Stimulated activated CD4-positive, alpha-beta T cell treated with anti-CD3 and anti-CD28 coated beads, Interleukin-1b, Interleukin-23, amount 100 ng/mL, for 48 hours (primary cell): ENCODE measurements around the gene HHIPL1.

Source experiments
- DNase-seq: peaks from one replicate; pipeline ENCODE4 v3.0.0-alpha.2; 2020

Gene HHIPL1

DNA sequence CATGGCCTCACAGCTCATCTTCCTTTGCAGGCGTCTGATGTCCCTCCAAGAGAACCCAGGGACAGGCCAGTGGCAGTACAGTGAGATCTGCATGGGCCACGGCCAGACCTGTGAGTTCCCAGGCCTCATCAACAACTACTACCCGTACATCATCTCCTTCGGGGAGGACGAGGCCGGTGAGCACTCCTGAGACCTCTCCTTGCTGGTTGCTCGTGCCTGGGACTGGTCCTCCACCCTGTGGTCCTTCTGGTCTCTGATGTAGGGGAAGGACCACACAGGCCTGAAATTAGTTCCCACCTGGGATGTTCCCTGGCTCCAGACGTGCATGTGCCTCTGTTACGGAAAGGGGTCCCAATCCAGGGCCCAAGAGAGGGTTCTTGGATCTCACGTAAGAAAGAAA lies 17.9 kb downstream of the HHIPL1 start:
- DNase-seq: no peak

DNA sequence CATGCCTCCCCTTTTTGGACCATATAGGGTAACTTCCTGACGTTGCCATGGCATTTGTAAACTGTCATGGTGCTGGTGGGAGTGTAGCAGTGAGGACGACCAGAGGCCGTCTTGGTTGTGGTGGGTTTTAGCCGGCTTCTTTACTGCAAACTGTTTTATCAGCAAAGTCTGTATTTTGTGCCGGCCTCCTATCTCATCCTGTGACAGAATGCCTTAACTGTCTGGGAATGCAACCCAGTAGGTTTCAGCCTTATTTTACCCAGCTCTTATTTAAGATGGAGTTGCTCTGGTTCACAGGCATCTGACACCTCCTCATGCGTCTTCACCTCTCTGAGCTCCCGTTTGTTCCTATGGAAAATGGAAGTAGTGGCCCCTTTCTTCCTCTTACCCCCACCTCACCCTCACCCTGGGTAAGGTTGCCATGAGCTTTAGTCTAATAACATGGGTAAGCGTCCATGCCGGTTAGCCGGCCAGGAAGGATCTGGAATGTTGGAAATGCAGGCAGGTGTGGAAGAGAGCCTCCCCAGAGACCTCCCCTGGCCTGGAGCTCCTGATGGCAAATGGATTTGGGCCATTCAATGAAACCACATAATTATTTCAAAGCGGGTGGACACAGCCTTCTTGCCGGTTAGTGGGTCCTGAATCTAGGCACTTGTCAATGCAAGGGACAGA lies 18.6 kb downstream of the HHIPL1 start:
- DNase-seq: no peak

DNA sequence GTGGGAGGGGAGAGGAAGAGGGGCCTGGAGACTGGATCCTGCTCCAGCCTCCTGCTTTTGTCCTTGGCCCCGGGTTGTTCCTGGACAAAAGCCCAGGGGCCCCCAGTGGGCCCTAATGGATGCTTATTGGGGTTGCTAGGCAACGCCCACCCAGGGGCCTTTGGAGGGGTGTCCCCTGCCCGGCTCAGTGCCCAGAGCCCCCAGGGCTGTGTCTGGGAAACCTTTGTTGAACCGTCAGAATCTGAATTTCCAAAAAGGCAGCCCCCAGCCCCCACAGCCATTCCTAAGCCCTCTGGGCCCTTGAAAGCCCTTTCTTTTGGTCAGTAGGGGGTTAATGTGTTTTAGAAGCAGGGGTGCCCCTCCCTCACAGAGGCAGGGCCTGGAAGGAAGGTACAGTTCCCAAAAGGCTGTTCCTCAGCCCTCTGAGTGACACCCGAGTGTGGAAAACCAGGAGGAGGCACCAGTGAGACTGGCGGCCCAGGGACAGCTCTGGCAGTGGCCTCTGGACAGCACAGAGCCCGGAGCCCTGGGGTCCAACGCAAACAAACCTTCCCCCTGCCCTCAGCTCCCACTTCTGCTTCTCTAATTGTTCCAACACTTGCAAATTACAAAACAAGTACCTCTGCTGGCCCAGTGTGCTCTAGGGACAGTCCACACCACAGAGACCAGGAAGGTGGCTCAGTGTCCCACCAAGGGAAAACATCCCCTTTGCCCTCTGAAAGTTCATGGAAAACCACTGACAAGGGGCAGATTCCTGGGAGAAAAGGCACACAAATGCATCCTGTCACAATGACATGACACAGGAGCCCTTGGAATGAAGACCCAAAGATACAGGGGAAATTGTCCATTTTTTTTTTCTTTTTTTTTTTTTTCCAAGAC lies 19.4 kb downstream of the HHIPL1 start:
- no peak for DNase-seq

DNA sequence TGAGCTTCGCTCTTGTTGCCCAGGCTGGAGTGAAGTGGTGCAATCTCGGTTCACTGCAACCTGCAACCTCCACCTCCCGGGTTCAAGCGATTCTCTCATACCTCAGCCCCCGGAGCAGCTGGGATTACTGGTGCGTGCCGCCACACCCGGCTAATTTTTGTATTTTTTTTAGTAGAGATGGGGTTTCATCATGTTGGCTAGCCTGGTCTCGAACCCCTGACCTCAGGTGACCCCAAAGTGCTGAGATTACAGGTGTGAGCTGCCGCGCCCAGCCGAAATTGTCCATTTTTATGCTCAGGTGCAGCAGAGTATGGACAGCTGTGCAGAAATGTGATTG lies 20.0 kb downstream of the HHIPL1 start:
- no peak for DNase-seq

DNA sequence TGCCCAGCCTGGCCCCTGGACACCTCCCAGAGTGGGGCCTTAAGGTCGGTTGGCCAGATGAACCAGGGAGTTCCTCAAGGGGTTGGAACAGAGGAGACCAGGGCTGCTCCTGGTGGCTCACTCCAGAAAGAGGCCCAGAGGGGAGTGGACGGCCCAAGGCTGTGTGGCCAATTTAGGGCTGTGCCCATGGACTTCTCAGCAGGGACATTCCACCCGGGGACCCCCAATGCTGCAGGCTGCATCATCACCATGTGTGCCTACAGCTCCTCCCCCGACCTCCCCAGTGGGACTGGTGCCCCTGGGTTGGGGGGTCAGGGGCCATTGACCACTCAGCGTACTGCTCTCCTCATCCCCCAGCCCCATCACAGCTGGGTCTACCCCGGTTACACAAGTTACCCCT lies 21.6 kb downstream of the HHIPL1 start:
- no peak for DNase-seq

DNA sequence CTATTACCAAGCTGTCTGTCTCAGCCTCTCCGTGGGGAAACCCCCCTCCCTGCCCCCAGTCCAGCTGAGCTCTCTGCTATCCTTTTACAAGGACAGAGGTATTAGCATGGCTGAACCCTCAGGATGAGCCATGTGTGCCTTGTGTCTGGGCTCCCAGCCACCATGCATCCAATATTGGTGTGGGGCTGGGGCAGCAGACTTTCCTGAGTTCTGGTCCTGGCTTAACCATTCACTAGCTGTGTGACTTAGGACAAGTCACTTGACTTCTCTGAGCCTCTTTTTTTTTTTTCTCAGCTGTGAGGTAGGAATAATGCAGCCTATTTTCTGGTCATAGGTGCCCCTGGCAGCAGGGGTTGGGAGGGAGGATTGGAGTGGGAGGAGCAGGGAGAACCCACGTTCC lies 22.1 kb downstream of the HHIPL1 start:
- DNase-seq: no peak

DNA sequence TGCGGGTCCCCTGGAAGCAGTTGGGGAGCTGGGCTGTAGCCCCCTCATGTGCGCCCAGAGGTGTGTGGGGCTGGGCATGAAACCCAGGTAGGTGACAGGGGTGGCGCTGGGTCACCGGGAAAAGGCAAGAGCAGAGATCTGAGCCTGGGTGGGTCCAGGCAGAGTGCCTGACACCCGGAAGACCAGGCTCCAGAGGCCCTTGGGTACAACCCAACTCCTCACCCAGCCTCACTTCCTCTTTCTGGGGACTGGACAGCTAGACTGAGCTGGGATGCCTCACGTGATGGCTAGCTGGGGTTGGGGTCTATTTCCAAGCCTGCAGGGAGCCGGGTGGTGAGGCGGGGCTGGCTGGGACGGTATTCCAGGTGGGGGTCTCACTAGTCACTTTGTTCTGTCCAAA lies 22.9 kb downstream of the HHIPL1 start:
- no peak for DNase-seq

DNA sequence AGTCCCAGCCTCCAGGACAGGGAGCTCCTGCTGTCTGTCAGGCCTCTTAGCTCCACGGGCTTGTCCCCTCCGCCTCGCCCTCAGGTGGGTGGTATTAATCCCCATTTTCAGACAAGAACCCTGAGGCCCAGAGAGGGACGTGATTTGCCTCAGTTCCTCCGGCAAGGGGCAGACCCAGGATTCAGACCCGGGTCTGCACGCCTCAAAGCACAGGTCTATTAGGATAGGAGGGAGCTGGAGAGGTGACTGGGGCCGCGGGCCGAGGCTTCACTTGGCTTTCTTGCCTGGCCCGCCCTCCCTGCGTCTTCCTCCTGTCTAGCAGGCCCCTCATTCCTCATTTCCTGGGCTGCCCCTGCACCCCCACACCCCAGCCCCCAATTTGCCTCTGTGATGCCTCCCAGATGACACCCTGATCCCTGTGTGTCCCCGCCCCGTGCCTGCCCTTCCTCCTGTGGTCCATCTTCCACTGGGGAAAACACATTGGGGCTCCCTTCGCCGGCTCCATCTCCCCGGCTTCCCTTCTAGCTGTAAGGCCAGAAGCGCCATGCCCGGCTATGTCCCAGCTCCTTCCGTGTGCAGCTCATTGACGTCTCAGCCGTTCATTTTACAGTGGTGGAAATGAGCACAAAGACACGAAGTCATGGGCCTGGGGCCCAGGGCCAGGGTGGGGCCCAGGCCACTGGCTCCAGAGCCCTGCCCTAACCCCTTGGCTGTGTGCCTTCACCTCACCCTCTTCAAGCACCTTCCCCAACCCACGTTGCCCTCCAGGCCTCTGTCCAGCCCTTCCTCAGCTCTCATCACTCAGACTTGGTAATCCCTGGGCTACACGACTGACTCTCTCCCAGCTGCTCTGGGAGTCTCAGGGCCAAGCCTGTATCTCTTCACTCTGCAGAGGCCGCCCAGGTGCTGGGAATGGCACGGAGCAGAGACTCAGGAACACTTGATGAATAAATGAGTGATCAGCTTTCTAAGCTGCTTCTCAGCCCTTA lies 23.7 kb downstream of the HHIPL1 start:
- no peak for DNase-seq

DNA sequence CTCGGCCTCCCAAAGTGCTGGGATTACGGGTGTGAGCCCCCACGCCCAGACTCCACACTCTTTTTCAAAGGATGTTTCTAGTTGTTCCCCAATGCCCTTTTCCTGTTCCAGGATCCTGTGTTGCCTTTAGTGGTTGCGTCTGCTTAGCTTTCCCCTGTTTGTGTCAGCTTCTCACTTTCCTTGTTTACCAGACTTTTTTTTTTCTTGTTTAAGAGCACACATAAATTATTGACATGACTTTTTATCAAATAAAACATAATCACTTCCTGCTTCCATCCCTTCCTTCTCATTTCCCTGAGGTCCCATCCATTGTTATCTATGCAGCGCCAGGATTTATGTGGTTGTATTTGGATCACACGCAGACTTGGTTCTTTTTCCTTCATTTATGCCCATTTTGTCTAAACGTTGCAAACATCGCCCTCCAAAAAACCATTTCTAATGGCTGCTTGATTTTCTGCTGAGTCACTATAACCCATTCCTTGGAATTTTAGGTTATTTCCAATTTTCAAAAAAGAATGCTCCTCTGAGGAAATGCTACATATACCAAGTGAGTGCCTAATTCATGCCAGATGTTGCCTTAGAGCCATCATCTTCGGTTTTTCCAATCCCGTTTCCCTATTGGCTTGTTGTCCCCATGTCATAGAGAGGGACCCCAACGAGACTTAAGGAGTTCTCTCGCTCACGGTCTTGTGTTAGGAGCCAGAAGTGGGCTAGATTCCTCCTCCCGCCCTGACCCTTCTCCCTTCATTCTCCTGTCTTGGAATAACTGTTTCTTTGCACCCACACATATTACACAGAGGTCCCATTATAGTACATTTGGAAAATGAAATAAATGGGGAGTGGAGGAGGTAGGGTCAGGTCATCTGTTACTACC lies 25.7 kb downstream of the HHIPL1 start:
- DNase-seq: no peak

DNA sequence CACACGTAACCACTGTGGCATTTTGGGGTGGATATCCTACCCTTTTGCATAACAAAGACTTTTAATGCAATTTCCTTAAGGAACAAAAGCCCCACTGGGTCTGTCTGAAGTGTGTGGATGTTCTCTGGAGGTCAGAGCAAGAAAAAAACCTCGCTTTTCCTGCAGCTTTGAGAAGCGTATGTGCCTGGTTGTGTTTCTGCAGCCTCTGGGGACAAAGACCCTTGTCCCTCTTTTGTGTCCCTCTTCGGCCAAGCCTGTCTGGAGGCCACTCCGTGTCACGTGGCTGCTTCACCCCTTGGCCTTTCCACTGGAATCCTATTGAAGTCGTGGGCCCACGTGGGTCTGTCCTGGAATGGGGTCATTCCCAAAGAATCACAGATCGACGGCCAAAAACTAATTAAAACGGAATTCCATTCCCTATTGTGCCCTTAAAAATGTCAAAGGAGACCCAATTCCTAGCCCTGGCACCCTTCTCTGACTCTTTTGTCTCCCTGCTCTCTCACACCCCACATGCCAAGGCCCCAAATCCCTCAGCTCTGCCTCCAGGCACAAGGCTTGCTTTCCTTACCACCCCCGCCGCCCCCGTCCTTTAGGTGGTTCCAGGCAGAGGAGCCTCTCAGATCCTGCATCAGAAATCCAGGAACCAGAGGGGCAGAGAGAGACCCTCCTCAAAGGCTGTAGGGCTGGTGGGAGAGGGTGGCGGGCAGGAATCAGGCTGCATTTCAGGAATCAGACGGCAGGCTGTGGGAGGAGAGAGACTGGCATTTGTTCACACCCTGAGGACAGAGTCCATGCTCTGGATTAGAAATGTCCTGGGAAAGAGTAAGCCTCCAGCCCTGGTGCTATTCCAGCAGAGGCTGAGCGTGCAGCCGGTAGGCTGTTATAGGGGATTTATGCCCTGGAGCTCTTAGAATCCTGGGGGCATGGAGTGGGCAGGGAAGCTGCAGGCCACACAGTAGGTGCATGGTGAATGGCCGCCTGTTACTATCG lies 26.6 kb downstream of the HHIPL1 start:
- no peak for DNase-seq

DNA sequence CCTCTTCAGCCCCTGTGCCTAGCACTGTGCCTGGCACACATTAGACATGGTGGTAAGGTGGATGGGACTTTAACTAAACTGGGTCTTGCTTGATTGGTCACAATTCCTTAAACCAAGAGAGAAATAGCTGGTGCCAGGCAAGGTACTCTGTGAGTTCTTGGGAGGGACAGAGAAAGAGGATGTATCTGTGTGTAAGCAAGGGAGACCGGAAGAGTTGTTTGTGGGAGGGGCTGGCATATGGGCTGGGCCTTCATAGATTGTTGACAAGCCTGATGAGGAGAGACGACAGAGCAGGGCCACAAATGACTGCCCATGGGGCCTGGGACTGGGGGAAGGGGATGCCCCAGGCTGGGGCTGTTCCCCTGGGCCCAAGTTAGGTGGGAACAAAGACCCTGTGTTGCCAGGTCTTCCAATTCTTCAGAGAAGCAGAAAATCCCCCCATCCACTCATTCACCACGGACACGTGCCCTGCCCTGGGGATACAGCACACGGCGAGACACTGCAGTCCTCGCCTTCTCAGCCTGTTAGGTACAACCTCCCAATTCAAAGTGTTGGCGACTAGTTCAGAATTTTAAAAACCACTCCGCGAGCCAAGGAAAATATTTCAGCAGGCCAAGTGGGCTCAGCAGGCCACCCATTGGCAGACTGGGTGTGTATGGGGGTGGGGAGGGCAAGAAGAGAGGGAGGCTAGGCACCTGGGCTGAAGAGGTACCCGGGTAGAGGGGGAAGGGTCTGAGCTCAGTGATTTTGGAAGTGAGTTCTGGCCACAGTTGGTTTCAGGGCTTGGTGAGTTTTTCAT lies 27.8 kb downstream of the HHIPL1 start:
- no peak for DNase-seq

DNA sequence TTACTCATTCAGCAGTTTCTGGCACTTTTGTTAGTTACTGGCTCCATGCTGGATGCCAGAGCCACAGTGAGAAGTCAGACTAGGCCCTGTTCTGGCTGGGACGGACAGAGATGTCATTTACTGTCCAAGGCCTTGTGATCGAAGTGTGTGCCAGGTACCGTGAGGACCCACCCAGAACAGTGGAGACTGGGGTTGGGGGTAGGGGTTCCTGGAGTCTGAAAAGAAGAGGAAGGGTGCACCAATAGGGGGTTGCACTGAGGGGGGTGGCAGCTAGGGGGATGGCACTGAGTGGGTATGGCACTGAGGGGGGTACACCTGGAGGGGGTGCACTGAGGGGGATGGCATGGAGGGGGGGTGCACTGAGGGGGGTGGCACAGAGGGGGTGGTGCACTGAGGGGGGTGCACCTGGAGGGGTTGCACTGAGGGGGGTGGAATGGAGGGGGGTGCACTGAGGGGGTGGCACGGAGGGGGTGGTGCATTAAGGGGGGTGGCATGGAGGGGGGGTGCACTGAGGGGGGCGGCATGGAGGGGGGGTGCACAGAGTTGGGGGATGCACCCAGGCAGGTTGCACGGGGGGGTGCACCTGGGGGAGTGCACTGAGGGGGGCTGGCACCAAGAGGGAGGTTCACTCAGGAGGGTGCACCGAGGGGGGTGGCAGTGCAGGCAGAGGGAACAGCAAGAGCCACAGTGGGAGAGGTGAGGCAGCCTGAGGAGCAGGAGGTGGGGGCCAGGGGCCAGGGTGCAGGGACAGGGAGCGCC lies 28.6 kb downstream of the HHIPL1 start:
- no peak for DNase-seq

DNA sequence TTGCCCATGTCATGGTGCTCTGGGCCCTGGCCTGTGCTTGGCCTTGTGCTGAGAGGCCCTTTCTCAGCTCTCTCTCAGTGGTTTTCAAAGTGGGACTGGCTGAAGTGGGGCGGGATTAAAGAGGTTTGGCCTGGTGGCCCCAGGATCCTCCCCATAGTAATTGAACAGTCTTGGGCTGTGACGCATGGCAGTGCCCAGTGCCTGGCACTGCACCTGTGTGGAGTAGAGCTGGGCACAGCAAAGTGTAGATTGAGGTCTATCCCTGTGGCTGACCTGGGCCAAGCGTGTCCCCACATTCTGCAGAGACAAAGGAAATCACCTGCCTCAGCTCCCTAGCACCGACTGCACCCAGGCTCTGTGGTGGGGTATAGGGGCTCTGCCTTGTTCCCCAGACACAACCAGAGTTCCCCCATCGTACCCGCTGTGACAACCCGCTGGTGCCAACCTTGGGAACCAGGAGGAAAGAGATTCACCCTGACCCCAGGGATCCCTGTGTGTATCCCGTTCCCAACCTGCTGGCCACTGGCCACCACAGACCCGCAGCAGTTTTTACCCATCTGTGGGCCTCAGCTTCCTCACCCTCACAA lies 29.2 kb downstream of the HHIPL1 start:
- no peak for DNase-seq

DNA sequence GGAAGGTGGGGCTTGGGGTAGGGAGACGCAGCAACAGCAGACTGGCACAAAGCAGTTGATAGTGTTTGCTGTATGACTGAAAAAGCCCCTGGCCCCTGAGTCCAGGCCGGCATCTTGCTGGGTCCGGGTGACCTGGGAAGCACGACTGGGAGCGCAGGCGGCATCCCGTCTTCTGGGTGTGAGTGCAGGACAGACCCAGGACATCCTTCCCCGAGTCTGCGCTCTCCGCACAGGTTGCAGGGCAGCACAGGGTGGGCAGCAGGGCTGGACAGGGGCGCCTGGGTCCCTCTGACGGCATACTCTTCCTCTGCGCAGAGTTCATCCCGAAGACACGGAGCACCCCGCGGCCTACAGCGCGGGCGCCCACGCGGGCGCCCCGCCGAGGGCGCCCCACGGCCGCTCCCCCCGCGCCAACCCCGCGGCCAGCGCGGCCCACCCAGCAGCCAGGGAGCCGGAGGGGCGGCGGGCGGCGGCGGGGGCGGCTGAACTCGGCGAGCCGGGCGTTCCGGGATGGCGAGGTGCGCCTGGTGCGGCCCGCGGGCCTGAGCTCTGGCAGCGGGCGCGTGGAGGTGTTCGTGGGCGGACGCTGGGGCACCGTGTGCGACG lies 29.9 kb downstream of the HHIPL1 start:
- no peak for DNase-seq

DNA sequence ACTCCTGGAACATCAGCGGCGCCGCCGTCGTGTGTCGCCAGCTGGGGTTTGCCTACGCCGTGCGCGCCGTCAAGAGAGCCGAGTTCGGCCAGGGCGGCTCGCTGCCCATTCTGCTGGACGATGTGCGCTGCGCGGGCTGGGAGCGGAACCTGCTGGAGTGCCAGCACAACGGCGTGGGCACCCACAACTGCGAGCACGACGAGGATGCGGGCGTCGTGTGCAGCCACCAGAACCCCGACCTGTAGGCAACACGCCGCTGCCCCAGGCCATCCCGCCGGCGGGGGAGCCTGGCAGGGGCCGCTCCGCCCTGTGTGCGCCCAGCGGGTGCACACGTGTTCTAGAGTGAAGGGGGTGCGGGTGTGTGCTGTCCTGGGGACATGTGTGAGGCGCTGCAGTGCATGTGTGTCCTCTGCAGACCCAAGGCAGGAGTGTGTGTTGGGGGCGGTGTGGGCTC lies 30.5 kb downstream of the HHIPL1 start:
- DNase-seq: no peak

DNA sequence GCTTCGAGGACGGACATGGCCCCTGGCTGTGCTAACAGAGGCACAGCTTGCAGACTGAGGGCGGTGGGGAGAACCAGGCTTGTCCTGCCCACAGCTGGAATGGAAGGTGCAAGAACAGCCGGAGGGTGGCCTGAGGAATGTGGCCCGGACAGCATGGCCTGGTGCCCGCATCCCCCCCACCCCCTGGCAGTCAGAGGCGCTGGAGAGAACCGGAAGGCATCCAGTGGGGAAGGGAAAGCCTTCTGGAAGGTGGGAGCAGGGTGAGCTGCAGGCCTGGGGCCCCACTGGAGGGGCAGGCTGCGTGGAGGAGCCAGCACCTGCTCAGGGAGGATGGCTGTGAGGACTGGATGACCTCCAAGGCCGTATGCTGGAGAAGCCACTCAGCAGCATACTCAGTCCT lies 31.0 kb downstream of the HHIPL1 start:
- DNase-seq: no peak

DNA sequence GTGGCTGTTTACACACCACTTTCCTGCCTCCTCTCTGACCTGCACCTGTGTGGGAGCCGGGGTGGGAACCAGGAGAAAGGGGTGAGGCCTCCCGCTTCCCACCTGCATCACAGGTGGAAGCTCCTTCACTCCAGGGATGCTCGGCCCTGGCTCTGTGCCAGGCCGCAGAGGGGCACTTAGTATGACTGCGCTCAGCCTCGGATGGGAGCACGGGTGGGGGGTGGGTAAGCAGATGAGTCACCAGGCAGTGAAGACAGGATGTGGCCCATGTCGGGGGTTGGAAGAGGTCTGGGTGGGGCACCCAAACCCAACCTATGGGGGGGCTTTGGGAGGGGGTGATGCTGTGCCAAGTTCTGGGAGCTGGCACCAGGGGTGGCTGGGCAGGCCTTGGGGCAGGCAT lies 31.7 kb downstream of the HHIPL1 start:
- DNase-seq: no peak
